ENCODE data around the gene VWA3A.

- TF ChIP-seq CTCF (IDR thresholded peaks at IDR 0.05), result no peak
- TF ChIP-seq POLR2A (IDR thresholded peaks at IDR 0.05), result no peak
Measured at GRCh38 chr16:22188267-22188594, 95.9 kb downstream of the VWA3A start.

Measured in body of pancreas (tissue), 4 donors.